H1 (cell line): ENCODE measurements around the gene TM4SF20. TPM values are rescaled to one million over a fixed set of nuclear protein-coding genes. Genes with fewer than 3 reads are reported as not detected.

ENCODE experiments used
- CTCF ChIA-PET: fragments of 300-600 bp; sonication (Branson Sonifier 250); formaldehyde crosslinking; loops from one replicate; lab custom pipeline; 2021; ENCODE audit not compliant: partially characterized antibody; lab: Charles Lee
- POLR2A ChIA-PET: fragments of 300-600 bp; sonication (Branson Sonifier 250); formaldehyde crosslinking; loops from one replicate; lab custom pipeline; 2021; ENCODE audit warnings: inconsistent platforms; ENCODE audit not compliant: partially characterized antibody; lab: Charles Lee
- DNase-seq, 2 experiments: peaks; one replicate each; pipeline versions ENCODE4 v3.0.0 to v3.0.0-alpha.2; 2010 to 2022; ENCODE audit warnings: low spot score in 2 of 2, low read depth in 1 of 2, mixed read lengths in 1 of 2
- FAIRE-seq: peaks from 2 replicates; lab custom pipeline; 2011; peaks lifted over from hg19 to GRCh38; lab: Jason Lieb, UNC
- H2AFZ ChIP-seq: 2 replicates; pipeline ENCODE4 v1.8.1; 2012; ENCODE audit warnings: low read length, inconsistent platforms
- H2AK5ac ChIP-seq: 2 replicates; pipeline ENCODE4 v1.6.1; 2013; ENCODE audit warnings: low read depth, low read length
- H2BK120ac ChIP-seq: replicated peaks from 2 replicates; pipeline ENCODE3; 2013; ENCODE audit warnings: low read depth, low read length, inconsistent platforms
- H2BK12ac ChIP-seq: 2 replicates; pipeline ENCODE4 v1.6.1; 2013; ENCODE audit warnings: low read depth, low read length
- H2BK15ac ChIP-seq: 2 replicates; pipeline ENCODE4 v1.6.1; 2013; ENCODE audit warnings: low read length
- H2BK20ac ChIP-seq: 2 replicates; pipeline ENCODE4 v1.6.1; 2013; ENCODE audit warnings: low read length
- H2BK5ac ChIP-seq: 2 replicates; pipeline ENCODE4 v1.6.1; 2013; ENCODE audit warnings: low read depth, low read length
- H3K14ac ChIP-seq: 2 replicates; pipeline ENCODE4 v1.6.1; 2013; ENCODE audit warnings: inconsistent platforms; ENCODE audit not compliant: insufficient read length
- H3K18ac ChIP-seq: 2 replicates; pipeline ENCODE4 v1.6.1; 2013; ENCODE audit warnings: low read length; ENCODE audit errors: extremely low read depth
- H3K23ac ChIP-seq: 2 replicates; pipeline ENCODE4 v1.6.1; 2013; ENCODE audit warnings: inconsistent platforms; ENCODE audit not compliant: insufficient read length
- H3K23me2 ChIP-seq: 2 replicates; pipeline ENCODE4 v1.6.1; 2013; ENCODE audit warnings: low read depth, low read length
- H3K27ac ChIP-seq: 2 replicates; pipeline ENCODE4 v1.6.1; 2011; ENCODE audit warnings: low read depth, low read length, inconsistent platforms
- H3K27me3 ChIP-seq, 4 experiments: replicated peaks in 1 of 4; 1 replicate in 1 of 4; 2 replicates in 3 of 4; pipeline versions ENCODE4 v1.6.1 to v1.8.1; 2011 to 2013; ENCODE audit warnings: low read length in 3 of 4, mild to moderate bottlenecking in 3 of 4, inconsistent platforms in 2 of 4, mixed read lengths in 2 of 4, moderate library complexity in 1 of 4; ENCODE audit not compliant: control insufficient read depth in 3 of 4, insufficient read depth in 3 of 4; ENCODE audit errors: extremely low read depth in 1 of 4
- H3K36me3 ChIP-seq, 4 experiments: 2 replicates each; pipeline versions ENCODE4 v1.6.1 to v1.8.1; 2011 to 2013; ENCODE audit warnings: mild to moderate bottlenecking in 4 of 4, low read length in 3 of 4, moderate library complexity in 2 of 4, control low read depth in 1 of 4, inconsistent platforms in 1 of 4; ENCODE audit not compliant: insufficient read depth in 4 of 4, control insufficient read depth in 2 of 4
- H3K4ac ChIP-seq: replicated peaks from 2 replicates; pipeline ENCODE3; 2013; ENCODE audit warnings: low read length, low read depth, mixed read lengths, inconsistent platforms; ENCODE audit not compliant: insufficient read length
- H3K4me1 ChIP-seq, 4 experiments: replicated peaks in 1 of 4; 1 replicate in 1 of 4; 2 replicates in 3 of 4; pipeline versions ENCODE4 v1.6.1 to v1.8.1; 2011 to 2013; ENCODE audit warnings: low read length in 3 of 4, inconsistent platforms in 2 of 4, mixed read lengths in 1 of 4; ENCODE audit not compliant: insufficient read depth in 4 of 4, control insufficient read depth in 3 of 4
- H3K4me2 ChIP-seq, 2 experiments: 2 replicates each; pipeline versions ENCODE4 v1.6.1 to v1.8.1; 2011 to 2013; ENCODE audit warnings: low read depth in 2 of 2, low read length in 2 of 2, control low read depth in 1 of 2, inconsistent platforms in 1 of 2, mild to moderate bottlenecking in 1 of 2; ENCODE audit not compliant: insufficient read depth in 1 of 2
- H3K4me3 ChIP-seq, 4 experiments: fragments of 200-600, 300-600 bp in 1 of 4; sonication (generic), shearing (Covaris generic), sonication (Bioruptor Twin) in 1 of 4; 2 replicates each; pipeline versions ENCODE4 v1.5.1 to v1.8.1; 2011 to 2016; ENCODE audit warnings: low read length in 4 of 4, low read depth in 3 of 4, control low read depth in 2 of 4, inconsistent platforms in 2 of 4, mild to moderate bottlenecking in 2 of 4, mixed read lengths in 1 of 4, moderate library complexity in 1 of 4; ENCODE audit not compliant: insufficient read depth in 2 of 4; ENCODE audit errors: extremely low read depth in 1 of 4
- H3K56ac ChIP-seq: replicated peaks from 2 replicates; pipeline ENCODE3; 2013; ENCODE audit warnings: low read depth, mild to moderate bottlenecking, mixed read lengths, low read length, inconsistent platforms; ENCODE audit not compliant: insufficient read length
- H3K79me1 ChIP-seq: 2 replicates; pipeline ENCODE4 v1.6.1; 2013; ENCODE audit warnings: low read depth, low read length, control low read depth
- H3K79me2 ChIP-seq, 2 experiments: 2 replicates each; pipeline versions ENCODE4 v1.6.1 to v1.8.1; 2012 to 2013; ENCODE audit warnings: low read length in 2 of 2, mild to moderate bottlenecking in 2 of 2, inconsistent platforms in 1 of 2; ENCODE audit not compliant: insufficient read depth in 2 of 2, control insufficient read depth in 1 of 2
- H3K9ac ChIP-seq, 4 experiments: replicated peaks in 1 of 4; 1 replicate in 1 of 4; 2 replicates in 3 of 4; pipeline versions ENCODE4 v1.6.1 to v1.8.1; 2011 to 2013; ENCODE audit warnings: low read depth in 3 of 4, low read length in 3 of 4, control low read depth in 2 of 4, mild to moderate bottlenecking in 2 of 4, moderate library complexity in 2 of 4, inconsistent platforms in 1 of 4; ENCODE audit errors: extremely low read depth in 1 of 4
- H3K9me3 ChIP-seq, 2 experiments: 2 replicates each; pipeline versions ENCODE4 v1.6.1 to v1.8.1; 2012 to 2013; ENCODE audit warnings: mild to moderate bottlenecking in 2 of 2, moderate library complexity in 2 of 2, control low read depth in 1 of 2, inconsistent platforms in 1 of 2, low read depth in 1 of 2, low read length in 1 of 2, mixed read lengths in 1 of 2; ENCODE audit not compliant: insufficient read depth in 2 of 2
- H4K20me1 ChIP-seq, 2 experiments: replicated peaks in 1 of 2; 2 replicates each; pipeline versions ENCODE3 to v1.8.1; 2011 to 2013; ENCODE audit warnings: inconsistent platforms in 2 of 2, low read length in 2 of 2, mild to moderate bottlenecking in 1 of 2; ENCODE audit not compliant: insufficient read depth in 2 of 2, control insufficient read depth in 1 of 2
- H4K5ac ChIP-seq: 2 replicates; pipeline ENCODE4 v1.6.1; 2013; ENCODE audit warnings: low read length, low read depth, mixed read lengths, inconsistent platforms; ENCODE audit not compliant: insufficient read length
- H4K8ac ChIP-seq: 2 replicates; pipeline ENCODE4 v1.8.0; 2013; ENCODE audit warnings: mild to moderate bottlenecking, moderate library complexity, low read length, inconsistent platforms; ENCODE audit not compliant: insufficient read depth; ENCODE audit errors: extremely low read depth
- H4K91ac ChIP-seq: replicated peaks from 2 replicates; pipeline ENCODE3; 2013; ENCODE audit warnings: low read length, mixed read lengths, inconsistent platforms; ENCODE audit not compliant: insufficient read length
- BCL11A ChIP-seq, 2 experiments: IDR thresholded peaks; one replicate each; pipeline ENCODE4 v1.6.1; 2011; ENCODE audit warnings: low read depth in 2 of 2, low read length in 2 of 2, mild to moderate bottlenecking in 2 of 2
- BRCA1 ChIP-seq: IDR thresholded peaks from 2 replicates; pipeline ENCODE4 v1.6.1; 2012; ENCODE audit warnings: low read depth, low read length, improper control_type of control experiment
- GABPA ChIP-seq: IDR thresholded peaks from 2 replicates; pipeline ENCODE4 v1.6.1; 2011; ENCODE audit warnings: mild to moderate bottlenecking, low read length, moderate library complexity, borderline replicate concordance; ENCODE audit not compliant: insufficient read depth
- HDAC6 ChIP-seq: IDR thresholded peaks from one replicate; pipeline ENCODE4 v1.7.1; 2012; ENCODE audit warnings: low read depth, mild to moderate bottlenecking, inconsistent platforms, low read length, moderate library complexity
- RAD21 ChIP-seq, 2 experiments: IDR thresholded peaks in 1 of 2; conservative IDR thresholded peaks in 1 of 2; 2 replicates each; pipeline ENCODE4 v1.6.1; 2011; ENCODE audit warnings: low read depth in 2 of 2, low read length in 2 of 2, improper control_type of control experiment in 1 of 2, inconsistent platforms in 1 of 2, mild to moderate bottlenecking in 1 of 2, moderate library complexity in 1 of 2
- RBBP5 ChIP-seq: IDR thresholded peaks from 2 replicates; pipeline ENCODE4 v1.7.1; 2012; ENCODE audit warnings: low read depth, mild to moderate bottlenecking, inconsistent platforms, low read length, moderate library complexity, borderline replicate concordance
- RNF2 ChIP-seq: fragments of 200-900, 300-1000 bp; sonication (generic); IDR thresholded peaks from 2 replicates; pipeline ENCODE4 v1.7.1; 2016; ENCODE audit warnings: borderline replicate concordance, low read depth, mild to moderate bottlenecking, antibody characterized with exemption, low read length; ENCODE audit not compliant: poor library complexity, severe bottlenecking; ENCODE audit errors: missing control alignments
- RXRA ChIP-seq: IDR thresholded peaks from 2 replicates; pipeline ENCODE4 v1.6.1; 2011; ENCODE audit warnings: low read depth, mild to moderate bottlenecking, low read length, moderate library complexity; ENCODE audit not compliant: insufficient read depth
- SP2 ChIP-seq: IDR thresholded peaks from 2 replicates; pipeline ENCODE4 v1.6.1; 2012; ENCODE audit warnings: mild to moderate bottlenecking, low read length, inconsistent platforms
- SRF ChIP-seq: IDR thresholded peaks from 2 replicates; pipeline ENCODE4 v1.6.1; 2011; ENCODE audit warnings: mild to moderate bottlenecking, low read depth, low read length, moderate library complexity
- TEAD4 ChIP-seq: IDR thresholded peaks from 2 replicates; pipeline ENCODE4 v1.6.1; 2012; ENCODE audit warnings: low read depth, low read length, inconsistent platforms, mixed read lengths
- WGBS, 2 experiments: shearing (Covaris generic) in 1 of 2; methylation state at CpG; one replicate each; pipeline versions ENCODE4 v1.1.6 to v1.1.7; 2013 to 2015; ENCODE audit warnings: low lambda C conversion rate in 2 of 2, mixed read lengths in 2 of 2, inconsistent platforms in 1 of 2, low coverage in 1 of 2, missing lambda C conversion rate in 1 of 2; ENCODE audit not compliant: insufficient replicate concordance in 2 of 2, insufficient coverage in 1 of 2, insufficient read length in 1 of 2; ENCODE audit errors: extremely low coverage in 1 of 2, missing lambda C conversion rate in 1 of 2; 5-methylcytosine and 5-hydroxymethylcytosine counted together
- polyA plus RNA-seq, 7 experiments: library from polyadenylated mRNA; depleted of rRNA in 3 of 7; stranded (reverse) in 5 of 7; unstranded in 2 of 7; fragments of >200 nt in 5 of 7; fragments of 200-250 nt in 2 of 7; gene quantifications; 1 replicate in 5 of 7; 2 replicates in 1 of 7; 4 replicates in 1 of 7; pipeline versions ENCODE4 v1.2.1 to v1.2.3, GENCODE V29; 2011 to 2013; ENCODE audit warnings: missing spikeins in 2 of 7, mixed read lengths in 2 of 7
- total RNA-seq: library from RNA; stranded (reverse); fragmentation: NEBNext Ultra II Directional; extraction: Animal tissue kit (Norgen Biotek cat#: 25700); gene quantifications from 2 replicates; pipeline ENCODE4 v1.2.1, GENCODE V29; 2021

TM4SF20 gene
- total and polyA plus RNA-seq, 2 of the 8 experiments (the other 6 are each of a cell fraction or from before 2014, with no cell fraction given), result not detected

GRCh38 chr2:227389661-227390060 is 10.6 kb upstream of the TM4SF20 start:
- Histone ChIP-seq H2AFZ (no peak overlapping the region), H3K36me3 (no peaks in the 10 kb centered on the region), H2BK20ac (no peak overlapping the region), H4K20me1 (no peaks in the 10 kb centered on the region), H3K4me3 (no peak overlapping the region), H2BK12ac (no peak overlapping the region), H2BK5ac (no peak overlapping the region), H3K14ac (no peak overlapping the region), H4K8ac (no peak overlapping the region), H3K23me2 (no peaks in the 10 kb centered on the region; the same call in 1 of the 2 replicates), H3K4me2 (no peak overlapping the region), H2BK15ac (no peak overlapping the region), H3K27me3 (no peaks in the 10 kb centered on the region), H3K4me1 (no peaks in the 10 kb centered on the region; a peak in 1 of 7 replicates), H3K9ac (no peak overlapping the region), H4K5ac (no peak overlapping the region), H3K4ac (no peak overlapping the region), H3K18ac (no peak overlapping the region), H3K27ac (no peak overlapping the region), H2AK5ac (no peak overlapping the region), H3K9me3 (no peaks in the 10 kb centered on the region), H3K23ac (no peak overlapping the region), H2BK120ac (no peak overlapping the region), H4K91ac (no peak overlapping the region), H3K79me1 (no peaks in the 10 kb centered on the region), H3K56ac (no peak overlapping the region), H3K79me2 (no peaks in the 10 kb centered on the region)
- POLR2A ChIA-PET, result no interaction called here
- CTCF ChIA-PET, result interaction anchor here (1.0 to 5.0 kb wide), 3 partner anchors 10 to 376 kb away, joined by 3 to 66 read pairs (median 3); partner anchors contain the start of gene TM4SF20
- DNase-seq (no peak), FAIRE-seq (no peak)
- 98% methylated on average over 7 of the region's 7 CpGs; no CpG with 5 or more reads in 1 of the 2 experiments for WGBS, 2 experiments
- TF ChIP-seq RNF2 (no peak), BCL11A (IDR thresholded peaks at IDR 0.05; ENCODE audit: low read depth in 2 of 2, low read length in 2 of 2) (no peak), RBBP5 (no peak), SRF (no peak), GABPA (no peak), TEAD4 (no peak), SP2 (no peak), RAD21 (IDR thresholded peaks at IDR 0.05 in 1 of 2, conservative IDR thresholded peaks at IDR 0.05 in 1 of 2; ENCODE audit: low read depth in 2 of 2, low read length in 2 of 2) (no peak), RXRA (no peak), BRCA1 (no peak), HDAC6 (no peak)
